ENCODE data around the gene DZIP3. TPM values are rescaled to one million over a fixed set of nuclear protein-coding genes. Genes with fewer than 3 reads are reported as not detected.
"Not testable (repeated sequence)": the region's sequence is repeated elsewhere in the genome, so short reads cannot be mapped to it uniquely, and the experiment has no call there.

Gene DZIP3
- polyA plus RNA-seq, 3 donors: 0.92 to 1.2 (median 1.1) TPM

- intact Hi-C loops (cut with micrococcal nuclease): no loop called here
- Histone ChIP-seq H4K20me1 (ENCODE audit: insufficient read depth, low read length) (no peaks in the 10 kb centered on the region), H3K4me1 (ENCODE audit: control insufficient read depth in 1 of 2, insufficient read depth in 2 of 2, low read length in 2 of 2) (no peaks in the 10 kb centered on the region), H3K27ac (ENCODE audit: low read depth in 1 of 2, low read length in 2 of 2) (no peak overlapping the region), H3K9me3 (replicated peaks in 1 of 2; ENCODE audit: control insufficient read depth in 1 of 2, insufficient read depth in 1 of 2, low read length in 2 of 2) (no peaks in the 10 kb centered on the region), H3K4me2 (replicated peaks; ENCODE audit: extremely low read depth, low read length, poor library complexity, severe bottlenecking) (no peak overlapping the region), H3K4me3 (replicated peaks in 1 of 3; ENCODE audit: low read depth in 2 of 3, low read length in 3 of 3) (no peak overlapping the region), H3K27me3 (ENCODE audit: control insufficient read depth in 2 of 2, insufficient read depth in 2 of 2, low read length in 2 of 2) (no peaks in the 10 kb centered on the region), H3K36me3 (replicated peaks in 1 of 2; ENCODE audit: control insufficient read depth in 1 of 2, insufficient read depth in 2 of 2, low read length in 2 of 2) (no peaks in the 10 kb centered on the region), H3K79me2 (ENCODE audit: insufficient read depth, low read length) (no peaks in the 10 kb centered on the region), H3K9ac (ENCODE audit: insufficient read depth, low read length, poor library complexity, severe bottlenecking) (no peak overlapping the region), H2AFZ (ENCODE audit: insufficient read depth, low read depth, low read length, poor library complexity, severe bottlenecking) (no peak overlapping the region)
- Mint-ChIP-seq H3K4me1 (no peaks in the 10 kb centered on the region), H3K27me3 (ENCODE audit: low read depth in 3 of 3) (peaks cover 0 to 2% (median 0%) of the 10 kb centered on the region in 3 donors), H3K36me3 (peaks cover 4 to 9% of the 10 kb centered on the region in 2 donors), H3K4me3 (no peak overlapping the region), H3K27ac (no peak overlapping the region), H3K9me3 (no peaks in the 10 kb centered on the region)
- no peak for TF ChIP-seq CTCF (IDR thresholded peaks at IDR 0.05)
- no CpG with 5 or more reads among the region's 3 CpGs for WGBS (ENCODE audit: insufficient coverage)
- DNase-seq: no peak
These were observed 84.6 kb downstream of the DZIP3 start for GRCh38 chr3:108673988-108674661.

- Histone ChIP-seq H3K9ac (ENCODE audit: insufficient read depth, low read length, poor library complexity, severe bottlenecking) (no peak overlapping the region), H3K36me3 (replicated peaks in 1 of 2; ENCODE audit: control insufficient read depth in 1 of 2, insufficient read depth in 2 of 2, low read length in 2 of 2) (no peaks in the 10 kb centered on the region), H3K27ac (ENCODE audit: low read depth in 1 of 2, low read length in 2 of 2) (no peak overlapping the region), H3K27me3 (ENCODE audit: control insufficient read depth in 2 of 2, insufficient read depth in 2 of 2, low read length in 2 of 2) (no peaks in the 10 kb centered on the region), H4K20me1 (ENCODE audit: insufficient read depth, low read length) (no peaks in the 10 kb centered on the region), H3K9me3 (replicated peaks in 1 of 2; ENCODE audit: control insufficient read depth in 1 of 2, insufficient read depth in 1 of 2, low read length in 2 of 2) (no peaks in the 10 kb centered on the region), H3K4me2 (replicated peaks; ENCODE audit: extremely low read depth, low read length, poor library complexity, severe bottlenecking) (no peak overlapping the region), H2AFZ (ENCODE audit: insufficient read depth, low read depth, low read length, poor library complexity, severe bottlenecking) (no peak overlapping the region), H3K4me3 (replicated peaks in 1 of 3; ENCODE audit: low read depth in 2 of 3, low read length in 3 of 3) (no peak overlapping the region), H3K79me2 (ENCODE audit: insufficient read depth, low read length) (no peaks in the 10 kb centered on the region), H3K4me1 (ENCODE audit: control insufficient read depth in 1 of 2, insufficient read depth in 2 of 2, low read length in 2 of 2) (no peaks in the 10 kb centered on the region)
- Mint-ChIP-seq H3K4me1 (no peaks in the 10 kb centered on the region), H3K9me3 (no peaks in the 10 kb centered on the region), H3K27me3 (ENCODE audit: low read depth in 3 of 3) (peaks cover 0 to 2% (median 0%) of the 10 kb centered on the region in 3 donors), H3K27ac (no peak overlapping the region), H3K36me3 (peaks cover 0 to 9% of the 10 kb centered on the region in 2 donors), H3K4me3 (no peak overlapping the region)
- no CpG with 5 or more reads among the region's 1 CpG for WGBS (ENCODE audit: insufficient coverage)
- intact Hi-C loops (cut with micrococcal nuclease): no loop called here
- no peak for DNase-seq
- TF ChIP-seq CTCF (IDR thresholded peaks at IDR 0.05): no peak
These were observed 88.3 kb downstream of the DZIP3 start for GRCh38 chr3:108677811-108678210.

GRCh38 chr3:108692286-108692685, 102.8 kb downstream of the DZIP3 start:
- H4K20me1 ChIP-seq (ENCODE audit: insufficient read depth, low read length); H3K27me3 ChIP-seq (ENCODE audit: control insufficient read depth in 2 of 2, insufficient read depth in 2 of 2, low read length in 2 of 2); H3K4me1 Mint-ChIP-seq; H3K27me3 Mint-ChIP-seq (ENCODE audit: low read depth in 3 of 3); H3K9ac ChIP-seq (ENCODE audit: insufficient read depth, low read length, poor library complexity, severe bottlenecking); H3K79me2 ChIP-seq (ENCODE audit: insufficient read depth, low read length); H3K9me3 ChIP-seq (replicated peaks in 1 of 2; ENCODE audit: control insufficient read depth in 1 of 2, insufficient read depth in 1 of 2, low read length in 2 of 2); H3K4me1 ChIP-seq (ENCODE audit: control insufficient read depth in 1 of 2, insufficient read depth in 2 of 2, low read length in 2 of 2); H3K9me3 Mint-ChIP-seq; H3K4me3 Mint-ChIP-seq; H3K27ac Mint-ChIP-seq; intact Hi-C loops (cut with micrococcal nuclease); H3K36me3 ChIP-seq (replicated peaks in 1 of 2; ENCODE audit: control insufficient read depth in 1 of 2, insufficient read depth in 2 of 2, low read length in 2 of 2); H2AFZ ChIP-seq (ENCODE audit: insufficient read depth, low read depth, low read length, poor library complexity, severe bottlenecking); H3K4me2 ChIP-seq (replicated peaks; ENCODE audit: extremely low read depth, low read length, poor library complexity, severe bottlenecking); H3K4me3 ChIP-seq (replicated peaks in 1 of 3; ENCODE audit: low read depth in 2 of 3, low read length in 3 of 3); DNase-seq; H3K27ac ChIP-seq (ENCODE audit: low read depth in 1 of 2, low read length in 2 of 2): not testable (repeated sequence)
- peaks cover 4 to 20% of the 10 kb centered on the region in 2 donors for H3K36me3 Mint-ChIP-seq
- 100% methylated on average over 1 of the region's 2 CpGs for WGBS (ENCODE audit: insufficient coverage)

Measured in CD14-positive monocyte (primary cell).